ENCODE measurements around the gene N4BP2.

Gene N4BP2

DNA sequence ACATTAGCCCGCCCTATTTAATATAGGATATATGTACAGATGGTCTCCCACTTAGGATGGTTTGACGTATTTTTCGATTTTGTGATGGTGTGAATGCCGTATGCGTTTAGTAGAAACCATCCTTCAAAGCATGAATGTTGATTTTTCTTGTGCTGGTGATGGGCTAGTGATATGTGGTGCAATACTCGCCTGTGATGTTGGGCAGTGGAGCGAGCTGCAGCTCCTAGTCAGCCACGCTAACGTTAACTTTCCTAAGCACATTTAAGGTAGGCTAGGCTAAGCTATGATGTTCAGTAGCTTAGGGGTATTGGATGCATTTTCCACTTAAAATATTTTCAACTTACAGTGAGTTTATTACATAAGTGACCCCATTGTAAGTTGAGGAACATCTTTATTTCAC is 103.6 kb downstream of the N4BP2 start:
- no peak for DNase-seq

DNA sequence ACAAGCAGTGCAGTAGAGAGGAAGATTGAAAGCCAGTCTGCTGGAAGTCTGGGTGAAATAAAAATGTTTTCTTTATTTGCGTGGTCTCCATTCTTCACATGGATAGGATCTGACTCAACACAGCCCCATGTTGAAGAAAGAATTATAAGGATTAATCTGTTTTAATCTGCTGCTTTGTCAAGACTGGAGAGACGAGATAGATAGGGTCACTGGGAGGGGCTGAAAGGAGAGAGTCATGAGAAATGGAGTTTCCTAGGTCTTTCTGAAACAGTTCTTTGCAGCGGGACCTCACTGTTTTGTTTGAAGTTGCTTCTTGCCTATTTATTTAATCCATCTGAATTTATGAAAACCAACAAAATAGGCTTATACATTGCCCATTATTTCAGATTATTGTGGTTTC is 107.8 kb downstream of the N4BP2 start:
- DNase-seq, result no peak

DNA sequence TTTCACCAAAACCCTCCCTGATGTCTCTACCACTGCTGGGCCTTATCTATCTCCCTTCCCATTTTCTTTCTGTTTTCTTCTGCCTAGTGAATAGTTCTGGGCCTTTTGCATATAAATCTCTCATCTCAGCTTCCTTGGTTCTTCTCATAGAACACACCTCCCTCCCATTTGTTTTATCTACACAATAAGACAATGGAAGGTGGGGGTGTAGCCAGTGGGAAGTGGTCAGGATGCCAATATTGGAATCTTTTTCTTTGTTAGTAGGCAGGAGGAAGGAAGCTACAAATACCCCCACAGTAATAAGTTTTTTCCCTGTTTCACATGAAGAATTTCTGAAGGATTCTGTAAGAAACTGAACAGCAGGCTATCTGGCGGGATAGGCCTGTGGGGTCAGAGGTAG is 109.3 kb downstream of the N4BP2 start:
- no peak for DNase-seq

DNA sequence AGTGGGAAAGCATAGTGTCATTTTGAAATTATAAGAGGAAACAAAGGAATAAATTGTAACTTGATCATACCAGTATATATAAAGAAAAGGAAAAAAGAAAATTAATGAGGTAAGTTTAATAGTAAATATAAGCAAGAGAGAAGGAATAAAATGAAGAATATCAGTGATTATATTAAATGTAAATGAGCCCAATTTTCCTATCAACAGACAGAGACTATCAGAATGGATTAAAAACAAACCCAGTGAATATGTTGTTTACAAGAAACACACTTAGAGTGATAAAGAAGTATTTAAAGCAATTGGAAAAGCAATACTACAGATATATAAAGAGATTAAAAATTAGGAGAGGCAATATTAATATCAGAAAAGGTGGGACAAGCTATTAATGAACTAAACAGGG is 111.4 kb downstream of the N4BP2 start:
- DNase-seq, result no peak

DNA sequence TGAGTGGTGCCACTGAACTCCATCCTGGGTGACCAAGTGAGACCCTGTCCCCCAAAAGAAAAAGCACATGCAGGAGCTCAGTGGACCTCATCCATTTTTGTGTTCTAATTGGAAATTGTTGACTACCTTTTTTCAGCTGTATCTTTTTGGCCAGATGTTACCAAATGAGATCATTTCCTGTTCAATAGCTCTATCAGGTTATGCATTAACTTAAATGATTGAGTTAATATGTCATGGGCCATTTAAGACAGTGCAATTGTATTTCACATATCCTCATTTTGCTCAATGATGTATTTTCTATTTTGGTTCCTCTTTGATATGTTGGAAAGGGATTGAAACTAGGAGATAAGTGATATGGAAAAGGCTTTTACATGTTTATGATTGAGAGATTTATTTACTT is 113.9 kb downstream of the N4BP2 start:
- DNase-seq, result no peak

DNA sequence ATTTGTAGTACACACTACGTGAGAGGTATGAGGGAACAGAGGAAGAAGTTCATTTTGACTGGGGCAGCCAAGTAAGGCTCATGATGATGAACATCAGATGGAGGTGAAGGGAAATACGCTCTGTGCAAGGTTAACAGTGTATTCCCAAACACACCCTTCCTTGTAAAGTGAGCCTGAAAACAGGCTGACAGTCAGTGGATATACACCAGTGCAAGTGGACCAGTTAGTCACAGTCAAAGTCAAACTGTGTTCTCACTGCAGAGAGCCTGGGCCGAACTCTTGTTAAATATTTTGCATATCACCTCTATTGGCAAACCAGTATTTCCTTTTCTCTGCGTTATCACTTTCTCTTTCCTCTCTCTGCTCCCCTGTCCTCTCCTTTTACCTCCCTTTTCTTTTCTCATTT is 116.8 kb downstream of the N4BP2 start:
- DNase-seq, result no peak

DNA sequence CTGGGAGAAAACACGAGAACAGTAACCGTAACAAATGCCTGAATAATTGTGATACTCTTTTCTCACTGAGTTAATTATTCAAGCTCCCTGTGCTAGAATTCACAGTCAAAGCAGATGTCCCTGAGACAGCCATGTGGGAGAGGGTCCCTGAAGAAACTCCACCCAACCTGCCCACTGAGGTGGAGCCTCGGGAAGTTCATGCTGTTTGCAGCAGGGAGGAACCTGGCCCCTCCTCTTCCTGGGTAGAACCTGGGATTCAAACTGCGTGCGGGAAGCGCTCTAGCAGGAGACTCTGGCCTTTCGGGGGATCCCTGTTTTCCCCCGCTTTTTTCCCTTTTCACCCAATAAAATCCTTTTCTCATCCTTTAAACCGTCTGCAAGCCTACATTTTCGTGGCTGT is 120.0 kb downstream of the N4BP2 start:
- DNase-seq, result no peak

DNA sequence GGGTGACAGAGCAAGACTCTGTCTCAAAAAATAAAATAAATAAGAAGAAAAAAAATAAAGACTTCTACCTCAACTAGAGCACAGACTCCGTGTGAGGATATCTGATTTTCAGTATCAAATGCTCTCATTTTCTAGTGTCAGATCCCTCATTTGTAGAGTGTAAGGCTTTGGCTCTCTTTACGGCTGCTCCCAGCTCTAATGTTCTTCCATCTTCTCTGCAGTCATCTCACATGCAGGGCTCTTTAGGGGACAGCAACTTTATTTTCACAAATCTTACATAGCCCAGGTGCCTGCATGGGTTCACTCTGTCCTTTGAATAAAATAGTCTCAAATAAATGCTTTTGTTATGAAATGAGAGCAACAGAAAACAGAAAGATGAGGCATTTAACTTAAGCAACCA is 120.9 kb downstream of the N4BP2 start:
- no peak for DNase-seq

DNA sequence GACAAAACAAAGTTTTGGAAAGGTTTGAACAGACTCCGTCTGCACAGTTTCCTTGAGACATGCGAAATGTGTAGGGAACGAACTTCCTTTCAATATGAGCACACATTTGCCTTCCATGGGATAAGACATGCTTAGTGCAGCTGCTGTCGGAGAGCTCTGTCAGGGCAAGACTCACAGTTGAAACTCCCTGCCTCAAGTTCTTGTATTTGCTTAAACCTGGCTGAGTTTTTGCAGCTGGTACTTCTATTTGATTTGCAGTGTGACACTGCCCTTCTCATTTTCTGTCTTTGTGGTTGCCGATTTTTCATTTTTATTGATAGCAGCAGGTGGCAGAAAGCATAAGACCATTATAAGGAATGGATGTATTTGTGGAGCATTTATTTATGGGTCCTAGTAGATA is 122.0 kb downstream of the N4BP2 start:
- no peak for DNase-seq

DNA sequence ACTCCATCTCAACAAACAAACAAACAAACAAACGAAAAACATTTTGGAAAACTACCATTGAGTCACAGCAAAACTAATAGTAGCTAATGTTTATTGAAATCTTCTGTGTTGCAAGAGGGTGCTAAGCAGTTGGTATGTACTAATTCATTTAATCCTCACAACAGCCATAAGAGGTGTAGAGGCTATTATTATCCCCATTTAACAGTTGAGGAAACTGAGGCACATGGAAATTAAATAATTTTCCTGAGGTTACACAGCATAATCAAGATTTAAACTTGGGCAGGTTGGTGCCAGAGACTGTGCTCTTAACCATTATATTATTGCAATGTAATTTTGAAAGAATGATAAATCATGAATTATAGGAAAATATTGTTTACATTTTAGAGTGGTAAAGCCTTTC is 122.7 kb downstream of the N4BP2 start:
- DNase-seq, result no peak

DNA sequence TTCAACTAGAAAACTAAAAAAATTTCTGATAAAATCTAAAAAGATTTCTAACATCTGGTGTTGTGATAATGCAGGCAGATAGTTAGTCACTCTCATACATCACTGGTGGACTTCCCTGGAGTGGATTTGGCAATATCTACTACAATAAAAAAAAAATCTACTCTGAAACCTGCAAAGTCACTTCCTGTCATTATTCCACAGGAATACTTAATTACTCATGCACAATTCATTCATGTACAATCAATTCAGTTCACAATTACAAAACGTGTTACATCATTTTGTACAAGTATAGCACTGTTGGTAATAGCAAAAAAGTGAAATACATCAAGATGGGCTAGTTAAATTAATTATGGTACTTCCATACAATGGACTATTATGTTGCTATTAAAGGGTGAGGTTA is 123.7 kb downstream of the N4BP2 start:
- DNase-seq, result no peak

DNA sequence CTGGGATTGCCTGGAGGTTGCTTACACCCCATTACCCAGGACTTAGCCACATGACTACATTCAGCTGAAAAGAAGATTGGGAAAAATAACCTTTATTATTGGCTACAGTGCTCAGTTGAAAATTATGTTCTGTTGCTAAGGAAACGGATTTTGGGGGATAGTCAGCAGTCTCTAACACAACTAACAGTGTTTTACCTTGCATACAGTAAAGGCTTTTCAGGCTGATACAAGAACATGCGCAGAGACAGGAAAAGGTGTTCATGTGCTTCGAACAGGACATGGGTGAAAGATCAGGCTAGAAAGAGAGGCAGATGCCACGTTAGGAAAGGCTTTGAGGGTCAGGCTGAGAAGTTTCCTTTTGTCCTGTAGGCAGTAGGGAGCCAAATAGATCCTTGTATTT is 125.4 kb downstream of the N4BP2 start:
- DNase-seq, result no peak

DNA sequence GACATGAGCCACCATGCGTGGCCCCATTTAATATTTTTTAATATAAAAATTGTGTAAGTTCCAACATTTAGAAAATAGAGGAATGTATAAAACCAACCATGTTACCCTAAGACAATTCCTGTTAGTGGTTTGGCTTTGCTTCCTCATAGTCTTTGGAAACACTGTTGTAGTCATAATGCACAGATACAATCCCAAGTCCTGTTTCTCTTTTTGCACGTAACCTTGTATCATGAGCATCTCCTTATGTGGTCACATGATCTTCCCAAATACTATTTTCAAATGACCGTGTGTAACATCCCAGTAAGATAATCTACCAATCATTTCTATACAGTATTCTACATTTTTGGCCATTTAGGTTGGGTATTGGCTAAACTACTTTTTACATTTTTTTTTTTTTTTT is 126.3 kb downstream of the N4BP2 start:
- DNase-seq, result no peak

DNA sequence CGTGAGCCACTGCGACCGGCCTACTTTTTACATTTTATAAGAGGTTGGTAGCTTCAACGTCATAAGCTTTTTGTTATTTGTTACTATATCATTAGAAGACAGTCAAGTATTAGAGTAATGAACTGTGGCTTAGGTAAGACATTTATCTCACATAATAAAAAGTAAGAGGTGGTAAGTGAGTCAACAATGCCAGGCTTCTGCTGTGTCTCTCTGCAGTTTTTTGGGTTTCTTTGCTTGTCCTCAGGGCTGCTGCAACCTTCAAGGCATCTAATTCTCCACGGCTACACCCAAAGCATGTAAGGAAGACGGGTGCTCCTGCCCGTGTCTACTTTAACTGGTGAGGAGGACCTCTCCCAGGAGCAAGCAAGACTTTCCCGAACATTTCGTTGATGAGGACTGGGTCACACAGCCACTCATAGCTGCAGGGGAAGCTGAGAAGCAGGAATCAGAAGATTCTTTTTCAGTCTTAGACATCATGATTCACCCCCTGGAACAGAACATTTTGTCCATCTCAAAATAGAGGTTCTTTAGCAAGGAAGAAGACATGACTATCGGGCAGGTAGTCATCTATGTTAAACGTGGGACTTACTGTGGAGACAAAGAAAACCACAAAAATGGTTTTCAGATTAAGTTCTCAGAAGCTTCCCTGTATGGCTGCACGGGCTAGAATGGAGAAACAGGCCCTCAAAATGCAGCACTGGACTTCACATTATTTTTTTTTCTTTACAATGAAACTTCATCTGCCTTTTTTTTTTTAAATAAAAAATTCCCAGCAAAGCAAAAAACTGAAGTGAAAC is 127.2 kb downstream of the N4BP2 start:
- DNase-seq, result no peak

DNA sequence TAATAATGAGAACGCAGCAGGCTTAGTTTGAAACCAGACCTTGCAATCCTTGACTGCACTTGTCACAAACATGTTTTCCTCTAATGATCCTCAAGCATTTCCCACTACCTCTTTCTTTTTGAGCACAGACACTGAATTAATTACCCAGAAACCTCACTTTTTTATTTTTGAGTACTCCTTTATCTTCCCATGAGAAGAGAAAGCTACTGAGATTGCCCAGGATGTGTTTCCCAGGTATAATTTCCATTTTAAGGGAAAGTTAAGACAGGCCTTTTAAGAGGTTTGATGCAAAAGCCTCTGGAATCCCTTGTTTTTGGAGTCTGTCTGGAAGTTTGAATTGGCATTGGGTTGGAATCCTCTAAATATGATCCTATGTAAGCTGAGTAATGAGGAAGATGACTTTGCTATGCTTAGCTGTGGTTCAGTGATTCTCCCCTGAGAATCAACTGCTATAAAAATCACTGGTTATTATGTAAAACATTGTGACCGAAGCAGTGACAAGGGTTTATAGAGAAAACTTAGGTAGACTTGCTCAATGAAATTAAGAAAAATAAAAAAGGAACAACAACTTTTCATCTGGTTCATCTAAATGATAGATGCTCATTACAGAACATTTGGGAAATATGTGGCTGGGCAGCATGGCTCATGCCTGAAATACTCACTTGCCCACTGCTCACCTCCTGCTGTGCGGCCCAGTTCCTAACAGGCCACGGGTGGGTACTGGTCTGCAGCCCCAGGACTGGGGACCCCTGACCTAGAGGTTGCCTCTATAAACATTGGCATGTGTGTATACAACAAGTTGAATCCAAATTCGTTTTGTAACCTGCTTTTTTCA is 129.4 kb downstream of the N4BP2 start:
- no peak for DNase-seq

DNA sequence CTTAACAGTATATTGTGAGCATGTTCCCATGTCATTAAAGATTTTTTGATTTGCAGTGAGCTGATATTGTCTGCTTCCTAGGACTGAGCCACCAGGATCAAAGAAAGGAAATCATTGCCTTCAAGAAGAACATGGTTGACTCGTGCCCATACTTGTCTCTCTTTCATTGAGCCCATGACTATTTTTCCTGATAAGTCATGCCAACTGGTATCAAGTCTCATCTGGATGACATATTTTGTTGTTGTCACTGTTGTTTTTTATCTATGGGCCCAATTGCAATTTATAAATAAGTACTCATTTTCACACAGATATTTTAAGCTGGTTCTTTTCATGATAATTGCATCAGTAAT is 130.0 kb downstream of the N4BP2 start:
- DNase-seq, result no peak

DNA sequence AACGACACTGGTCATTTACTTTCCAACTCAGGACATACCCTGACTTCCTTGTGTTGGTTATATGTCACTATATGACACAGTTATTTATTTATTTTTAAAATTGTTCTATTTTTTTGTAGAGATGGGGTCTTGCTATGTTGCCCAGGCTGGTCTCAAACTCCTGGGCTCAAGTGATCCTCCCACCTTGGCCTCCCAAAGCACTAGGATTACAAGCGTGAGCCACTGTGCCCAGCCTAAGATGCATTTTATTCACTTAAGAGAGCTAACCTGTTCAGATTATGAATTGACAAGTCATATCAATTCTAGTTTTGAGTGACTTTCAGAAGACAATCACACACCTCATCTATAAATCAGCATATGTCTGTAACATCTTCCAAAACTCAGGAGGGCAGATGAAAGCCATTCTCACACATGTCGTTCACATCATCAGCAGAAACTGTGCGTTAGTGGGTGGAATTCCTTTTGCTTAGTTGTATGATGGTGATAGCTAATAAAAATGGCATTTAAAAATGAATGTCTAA is 130.8 kb downstream of the N4BP2 start:
- DNase-seq, result no peak

DNA sequence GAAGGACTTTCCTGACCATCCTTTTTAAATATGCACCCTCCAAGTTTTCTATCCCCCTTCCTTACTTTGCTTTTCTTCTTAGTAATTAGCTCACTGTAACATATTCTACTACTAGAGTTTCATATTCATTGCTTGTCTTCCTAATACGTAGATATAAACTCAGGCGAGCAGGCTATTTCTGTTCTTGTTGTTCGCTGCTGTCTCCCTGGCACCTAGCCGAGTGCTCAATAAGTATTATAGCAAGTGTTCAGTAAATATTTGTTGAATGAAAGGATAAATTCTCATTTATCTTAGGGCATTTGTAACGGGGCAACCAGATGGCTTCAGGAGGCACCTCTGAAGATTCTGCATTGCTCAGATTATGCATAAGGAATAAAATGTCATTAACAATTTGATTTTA is 133.4 kb downstream of the N4BP2 start:
- no peak for DNase-seq

DNA sequence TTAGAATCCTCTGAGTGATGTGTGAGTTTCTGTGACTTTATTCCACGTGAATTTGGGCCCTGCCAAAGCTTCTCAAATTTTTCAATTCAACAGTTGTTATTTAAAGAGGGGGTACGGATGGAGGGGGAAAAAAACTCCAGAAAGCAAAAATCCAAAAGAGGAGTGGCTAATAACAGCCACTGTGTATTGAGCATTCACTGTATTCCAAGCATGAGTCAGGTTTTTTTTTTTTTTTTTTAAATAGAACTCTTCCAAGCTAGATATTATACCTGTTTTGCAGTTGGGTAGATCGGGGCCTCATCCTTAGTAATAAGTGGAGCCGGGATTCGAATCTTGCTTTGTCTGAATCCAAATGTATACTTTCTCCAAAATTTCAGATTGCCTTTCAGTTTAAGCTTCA is 133.8 kb downstream of the N4BP2 start:
- DNase-seq, result no peak

DNA sequence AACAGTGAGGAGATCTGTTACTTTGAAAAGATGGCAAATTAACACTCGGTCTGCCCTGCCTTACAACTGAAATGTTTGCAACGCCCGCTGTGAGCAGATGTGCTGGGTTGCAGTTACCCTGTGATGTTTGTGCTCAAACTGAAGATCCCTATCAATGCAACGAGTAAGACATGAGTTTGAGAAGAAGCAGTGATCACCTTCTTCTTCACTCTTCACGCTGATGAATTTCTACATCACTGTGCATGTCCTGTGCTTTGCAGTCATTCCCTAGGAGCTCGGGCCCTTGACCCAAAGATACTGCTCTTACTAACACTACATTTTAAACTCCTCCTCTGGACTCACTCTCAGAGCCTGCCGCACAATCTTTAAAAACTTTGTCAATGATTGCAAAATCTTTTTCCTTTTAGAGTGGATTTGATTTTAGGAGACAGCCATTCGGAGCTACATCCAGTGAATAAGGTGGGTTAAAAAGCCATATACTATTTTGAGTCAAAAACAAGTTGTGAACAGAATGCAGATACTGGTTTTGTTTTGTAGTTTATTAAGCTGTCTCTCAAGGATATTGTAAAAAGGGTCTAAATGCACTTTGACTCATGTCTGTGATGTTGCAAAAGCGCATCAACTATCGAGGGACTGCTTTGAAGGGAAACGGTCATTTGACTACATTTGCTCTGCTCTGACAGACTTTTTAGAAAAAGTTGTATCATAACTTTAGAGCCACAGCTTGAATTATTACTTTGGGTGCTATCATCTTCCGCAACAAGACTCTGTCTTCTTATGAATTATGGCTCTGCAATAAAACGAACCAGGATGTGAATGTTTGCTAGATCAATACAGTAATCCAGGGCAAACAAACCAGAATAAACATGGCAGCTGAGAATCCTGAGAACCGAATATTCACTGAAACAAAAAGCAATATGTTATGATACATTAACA is 134.5 kb downstream of the N4BP2 start:
- DNase-seq, result no peak

DNA sequence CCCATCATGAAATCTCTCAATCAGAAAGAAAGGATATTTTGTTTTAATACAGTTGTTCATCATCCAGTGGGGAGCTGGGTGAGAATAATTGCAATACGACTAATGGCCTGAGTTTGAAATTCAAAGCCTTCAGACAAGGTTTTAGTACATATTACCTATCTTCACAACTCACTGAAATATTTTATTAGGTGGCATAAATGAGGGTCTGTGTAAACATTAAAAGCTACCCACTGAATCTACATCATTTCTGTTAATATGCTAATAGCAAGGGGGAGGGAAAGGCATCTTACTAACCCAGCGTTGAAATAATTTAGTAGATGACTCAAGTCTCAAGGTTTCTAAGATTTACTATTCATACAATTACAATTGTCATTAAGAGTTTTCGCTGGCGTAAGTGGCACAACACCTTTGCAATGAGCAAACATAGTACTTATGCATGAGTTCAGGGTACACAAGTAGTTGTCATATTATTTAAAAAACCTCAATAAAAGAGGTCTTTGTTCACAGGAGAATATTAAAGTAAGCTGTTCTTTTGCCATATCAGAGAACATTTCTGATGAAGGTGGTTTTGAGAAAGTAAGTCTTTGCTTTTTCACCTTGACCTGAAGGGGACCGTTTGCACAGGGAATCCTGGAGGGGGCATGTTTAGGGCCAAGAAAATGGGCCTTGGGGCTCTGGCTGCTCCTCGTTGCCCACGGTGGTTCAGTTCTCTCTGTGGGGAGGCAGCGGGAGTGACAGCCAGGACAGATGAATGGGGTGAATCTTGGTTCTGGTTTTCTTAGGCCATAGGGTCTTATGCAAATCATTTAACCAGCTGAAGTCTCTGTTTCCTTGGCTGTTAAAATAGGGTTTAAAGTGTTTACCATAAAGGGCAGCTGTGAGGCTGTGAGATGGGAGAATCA is 135.7 kb downstream of the N4BP2 start:
- no peak for DNase-seq

DNA sequence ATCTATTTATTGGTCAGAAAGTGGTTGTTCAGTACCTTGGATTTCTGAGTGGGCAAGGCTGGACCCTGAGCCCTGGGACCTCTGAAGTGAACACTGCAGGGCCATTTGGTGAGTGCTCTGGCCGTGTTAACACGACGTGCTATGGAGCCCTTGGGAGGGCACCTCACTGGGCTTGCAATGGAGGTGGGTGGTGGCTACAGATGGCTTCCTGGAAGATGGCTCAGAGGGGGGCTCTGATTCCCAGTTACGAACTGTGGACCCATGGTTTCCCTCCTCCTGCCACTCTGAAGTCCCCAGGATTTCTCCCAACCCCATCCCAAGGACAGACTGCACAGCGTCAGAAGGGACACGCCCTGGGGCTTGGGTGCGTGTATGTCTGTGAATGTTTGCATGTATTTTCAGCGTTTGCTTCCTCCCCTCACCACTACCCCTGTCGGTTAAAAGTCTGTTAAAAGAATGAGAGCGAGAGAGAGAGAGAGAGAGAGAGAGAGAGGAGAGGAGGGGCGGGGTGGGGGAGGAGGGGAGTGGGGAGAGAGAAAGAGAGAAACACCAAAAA is 136.4 kb downstream of the N4BP2 start:
- no peak for DNase-seq
